Measurements from ENCODE around the gene ROS1.

- no peak for TF ChIP-seq POLR2A (IDR thresholded peaks at IDR 0.05; ENCODE audit: low read length)
- TF ChIP-seq GATA1 (IDR thresholded peaks at IDR 0.05; ENCODE audit: low read depth, low read length) = no peak
Measured at GRCh38 chr6:117272891-117273290, 152.9 kb downstream of the ROS1 start.

Measured in erythroblast (primary cell).